NCI-H1105 treated with DMSO at 0.1 percent for 48 hours (cell line): ENCODE measurements around the gene FMNL3.

ENCODE experiments used
- DNase-seq: peaks from one replicate; lab custom pipeline; 2025; lab: John Stamatoyannopoulos, UW

Gene FMNL3

DNA sequence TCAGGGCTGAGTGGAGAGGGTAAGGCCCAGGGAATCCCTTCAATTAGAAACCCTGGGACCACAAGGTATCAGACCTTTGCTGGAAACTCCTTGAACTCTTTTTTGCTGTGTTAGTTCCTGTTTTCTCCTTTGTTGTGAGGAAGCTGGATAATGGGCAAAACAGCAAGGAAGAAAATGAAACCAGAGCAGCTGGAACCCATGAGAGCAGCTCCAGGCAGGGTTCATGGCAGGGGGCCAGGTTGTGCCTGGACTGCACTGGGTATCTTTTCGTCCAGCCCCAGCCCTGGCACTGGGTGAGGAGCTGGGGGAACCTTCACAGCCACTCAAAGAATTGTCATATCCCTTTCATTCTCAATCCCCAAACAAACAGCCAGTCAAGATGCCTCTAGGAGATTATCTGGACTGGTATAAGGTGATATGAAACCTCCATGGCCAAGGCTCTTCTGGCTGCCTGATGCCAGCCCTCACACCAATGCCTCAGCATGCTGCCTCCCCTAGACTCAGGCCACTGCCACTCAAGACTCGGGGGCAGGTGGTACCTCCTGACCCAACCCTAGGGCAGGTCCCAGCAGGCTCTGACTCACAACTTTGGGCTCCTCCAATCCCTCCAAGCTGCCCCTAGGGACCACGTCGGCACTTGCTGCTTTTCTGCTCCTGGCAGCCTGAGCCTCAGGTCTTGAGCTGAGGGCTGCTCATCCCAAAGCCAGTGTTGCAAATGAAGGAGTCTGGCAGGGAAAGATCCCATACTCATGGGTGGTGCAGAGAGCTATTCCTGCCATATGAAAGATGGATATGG lies 118.3 kb downstream of the FMNL3 start:
- no peak for DNase-seq

DNA sequence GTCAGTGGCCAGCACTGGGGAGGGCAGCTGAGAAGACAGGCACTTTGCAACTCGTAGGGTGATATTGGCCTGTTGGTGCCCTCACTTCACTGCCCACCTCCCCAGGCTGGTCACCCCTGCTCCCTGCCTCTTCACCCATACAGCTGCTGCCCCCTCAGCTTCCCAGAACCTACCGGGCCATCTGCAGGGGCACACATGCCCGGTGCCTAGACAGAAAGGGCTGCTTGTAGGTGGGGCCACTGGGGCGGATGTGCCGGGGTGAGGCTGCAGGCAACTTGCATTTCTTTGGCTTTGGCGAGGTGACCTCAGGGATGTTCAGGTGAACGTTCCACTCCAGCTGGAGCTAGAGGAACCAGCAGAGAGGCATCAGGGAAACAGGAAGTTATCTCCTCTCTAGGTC lies 118.9 kb downstream of the FMNL3 start:
- no peak for DNase-seq

DNA sequence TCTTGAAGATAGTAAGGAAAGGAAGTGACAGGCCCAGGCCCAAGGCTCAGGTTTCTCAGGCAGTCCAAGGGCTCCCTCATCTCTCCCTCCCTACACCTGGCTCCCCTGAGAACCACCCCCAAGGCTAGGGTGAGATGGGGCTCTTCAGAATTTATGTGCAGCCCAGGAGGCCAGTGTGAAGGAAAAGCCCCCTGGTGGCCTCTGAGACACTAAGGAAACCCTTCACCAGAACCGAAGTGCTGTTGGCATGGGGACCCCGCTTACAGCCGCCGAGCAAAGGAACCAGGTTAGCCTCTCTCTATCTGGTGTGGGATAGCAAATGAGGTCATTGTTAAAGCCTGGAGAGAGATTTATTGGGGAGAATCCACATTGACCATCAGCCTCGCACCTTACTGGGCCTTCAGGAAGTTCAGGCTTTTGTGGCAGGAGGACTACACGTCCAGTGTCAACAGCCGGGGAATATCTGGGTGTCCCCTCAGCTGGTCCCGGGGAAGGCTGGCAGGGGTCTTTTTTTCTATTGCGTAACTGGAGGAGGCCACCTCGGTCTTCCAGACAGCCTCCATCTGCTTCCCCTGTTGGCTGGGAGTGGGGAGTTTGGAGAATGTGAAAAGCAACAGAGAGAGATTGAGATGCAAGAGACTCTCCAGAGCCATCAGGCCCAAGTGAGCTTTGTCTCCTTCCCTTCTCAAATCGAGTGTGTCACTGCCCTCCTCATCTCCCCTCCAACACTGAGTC lies 119.9 kb downstream of the FMNL3 start:
- no peak for DNase-seq
